Ishikawa (cell line): ENCODE data around the gene VMAC.

Experiments
- CEBPB ChIP-seq: IDR thresholded peaks from 2 replicates; pipeline ENCODE4 v1.6.1; 2012
- CREB1 ChIP-seq: IDR thresholded peaks from 2 replicates; pipeline ENCODE4 v1.6.1; 2012; ENCODE audit warnings: low read depth
- EGR1 ChIP-seq: IDR thresholded peaks from 2 replicates; pipeline ENCODE4 v1.6.1; 2012
- EP300 ChIP-seq: IDR thresholded peaks from 2 replicates; pipeline ENCODE4 v1.6.1; 2012; ENCODE audit warnings: borderline replicate concordance
- FOXM1 ChIP-seq: IDR thresholded peaks from 2 replicates; pipeline ENCODE4 v1.6.1; 2012; ENCODE audit warnings: low read depth, borderline replicate concordance
- MAX ChIP-seq: IDR thresholded peaks from 2 replicates; pipeline ENCODE4 v1.6.1; 2012
- NFIC ChIP-seq: IDR thresholded peaks from 2 replicates; pipeline ENCODE4 v1.6.1; 2012
- RAD21 ChIP-seq: IDR thresholded peaks from 2 replicates; pipeline ENCODE4 v1.6.1; 2012; ENCODE audit warnings: low read depth
- REST ChIP-seq: IDR thresholded peaks from 2 replicates; pipeline ENCODE4 v1.6.1; 2012; ENCODE audit warnings: low read depth, mild to moderate bottlenecking
- TAF1 ChIP-seq: IDR thresholded peaks from 2 replicates; pipeline ENCODE4 v1.6.1; 2012; ENCODE audit warnings: low read depth, mild to moderate bottlenecking
- TCF12 ChIP-seq: IDR thresholded peaks from 2 replicates; pipeline ENCODE4 v1.6.1; 2012; ENCODE audit warnings: low read depth
- TEAD4 ChIP-seq: IDR thresholded peaks from 2 replicates; pipeline ENCODE4 v1.6.1; 2012
- USF1 ChIP-seq: IDR thresholded peaks from 2 replicates; pipeline ENCODE4 v1.6.1; 2012
- YY1 ChIP-seq: IDR thresholded peaks from 2 replicates; pipeline ENCODE4 v1.6.1; 2012; ENCODE audit warnings: low read depth
- ZBTB7A ChIP-seq: IDR thresholded peaks from 2 replicates; pipeline ENCODE4 v1.6.1; 2012; ENCODE audit warnings: low read depth

VMAC gene

GRCh38 chr19:5893296-5893903 is 11.3 kb upstream of the VMAC start:
- TF ChIP-seq EGR1 (no peak), TAF1 (no peak), ZBTB7A (no peak), FOXM1 (no peak), MAX (no peak), TEAD4 (no peak), NFIC (no peak), USF1 (no peak), TCF12 (no peak), RAD21 (no peak), CEBPB (no peak), EP300 (no peak), CREB1 (no peak), YY1 (no peak), REST (no peak)

GRCh38 chr19:5893907-5894703 is 10.6 kb upstream of the VMAC start:
- peak; percentile 57; the same call in 1 of the 2 replicates for TF ChIP-seq EGR1
- TF ChIP-seq MAX: peak; percentile 76; the same call in 1 of the 2 replicates
- no peak; the same call in 1 of the 2 replicates for TF ChIP-seq RAD21
- TF ChIP-seq TEAD4: peak; percentile 96; the same call in 1 of the 2 replicates
- no peak for TF ChIP-seq CREB1
- peak; percentile 2; the same call in 1 of the 2 replicates for TF ChIP-seq USF1
- no peak for TF ChIP-seq REST
- no peak; the same call in none of the 2 replicates for TF ChIP-seq CEBPB
- peak; percentile 99 for TF ChIP-seq TCF12
- no peak; the same call in none of the 2 replicates for TF ChIP-seq YY1
- peak; percentile 97 for TF ChIP-seq EP300
- TF ChIP-seq ZBTB7A: peak; percentile 98
- peak; percentile 91 for TF ChIP-seq FOXM1
- no peak for TF ChIP-seq TAF1
- TF ChIP-seq NFIC: peak; percentile 83

GRCh38 chr19:5894704-5895349 is 9.8 kb upstream of the VMAC start:
- TF ChIP-seq NFIC: peak; percentile 29; the same call in 1 of the 2 replicates
- no peak for TF ChIP-seq TAF1
- TF ChIP-seq FOXM1: no peak
- peak; percentile 62; the same call in 1 of the 2 replicates for TF ChIP-seq TCF12
- TF ChIP-seq EGR1: no peak
- no peak for TF ChIP-seq TEAD4
- 0 out of 2 replicates have a peak, but pooled peaks have one; percentile 57 for TF ChIP-seq EP300

GRCh38 chr19:5895409-5895808 is 9.3 kb upstream of the VMAC start:
- TF ChIP-seq RAD21 (no peak), MAX (peak; percentile 33; the same call in 1 of the 2 replicates), CREB1 (no peak), USF1 (no peak), FOXM1 (no peak)

- TF ChIP-seq CEBPB (no peak), TEAD4 (no peak), CREB1 (no peak), ZBTB7A (no peak)
These were observed 8.8 kb upstream of the VMAC start for GRCh38 chr19:5895890-5896289.
